ENCODE results near the gene HTR2C. TPM values are rescaled to one million over a fixed set of nuclear protein-coding genes. Genes with fewer than 3 reads are reported as not detected.

The HTR2C gene
- total and polyA plus RNA-seq, 2 of the 13 experiments (the other 11 are each of a cell fraction or from before 2014, with no cell fraction given), result 0.01 TPM; not detected in 1

GRCh38 chrX:114650351-114650750 lies 66.5 kb downstream of the HTR2C start:
- Histone ChIP-seq H3K9ac (ENCODE audit: insufficient read depth, low read depth, low read length) (no peak overlapping the region), H3K27ac (ENCODE audit: extremely low read length, insufficient read depth, low read length) (no peak overlapping the region), H4K20me1 (ENCODE audit: insufficient read depth, low read length) (no peaks in the 10 kb centered on the region), H3K27me3 (ENCODE audit: control insufficient read depth in 1 of 2, insufficient read depth in 2 of 2, low read length in 2 of 2) (no peaks in the 10 kb centered on the region), H2AFZ (ENCODE audit: low read length) (no peak overlapping the region), H3K4me1 (ENCODE audit: insufficient read depth, low read length) (no peaks in the 10 kb centered on the region), H3K9me3 (ENCODE audit: low read length) (no peaks in the 10 kb centered on the region), H3K36me3 (replicated peaks in 1 of 2; ENCODE audit: control insufficient read depth in 1 of 2, insufficient read depth in 2 of 2, low read length in 2 of 2) (no peaks in the 10 kb centered on the region), H3K4me3 (replicated peaks in 1 of 3; ENCODE audit: insufficient read depth in 1 of 3, low read depth in 2 of 3, low read length in 3 of 3) (no peak overlapping the region), H3K4me2 (ENCODE audit: low read depth, low read length) (no peak overlapping the region), H3K79me2 (ENCODE audit: insufficient read depth, low read length) (no peaks in the 10 kb centered on the region)
- intact Hi-C loops (cut with micrococcal nuclease; ENCODE audit: unreplicated experiment), result no loop called here
- no peak for DNase-seq (ENCODE audit: low spot score)
- no peak for FAIRE-seq
- in situ Hi-C loops (cut with HindIII; ENCODE audit: extremely low pct_ligation_motif_present, low pct_unique_long_range_greater_than_20kb), result no loop called here
- TF ChIP-seq ZNF414 (CRISPR knock-in tag; IDR thresholded peaks at IDR 0.05), result no peak
- TF ChIP-seq HMGXB4 (CRISPR knock-in tag; IDR thresholded peaks at IDR 0.05; ENCODE audit: borderline replicate concordance in 1 of 2, low read depth in 1 of 2), result no peak
- TF ChIP-seq PHF5A (CRISPR knock-in tag; IDR thresholded peaks at IDR 0.05; ENCODE audit: low read depth, unreplicated experiment), result no peak
- TF ChIP-seq SETDB1 (CRISPR knock-in tag; IDR thresholded peaks at IDR 0.05; ENCODE audit: borderline replicate concordance), result no peak
- TF ChIP-seq IRX3 (CRISPR knock-in tag; IDR thresholded peaks at IDR 0.05; ENCODE audit: borderline replicate concordance, low read depth), result no peak
- ChIA-PET CTCF (ENCODE audit: low intra/inter-chr PET ratio, low total read pairs) (no interaction called here), POLR2A (no interaction called here)
- BruUV-seq (replicated peaks), result no TSS peak
- no peak for ATAC-seq

GRCh38 chrX:114675365-114675764 lies 91.5 kb downstream of the HTR2C start:
- intact Hi-C loops (cut with micrococcal nuclease; ENCODE audit: unreplicated experiment) (no loop called here), in situ Hi-C loops (cut with HindIII; ENCODE audit: extremely low pct_ligation_motif_present, low pct_unique_long_range_greater_than_20kb) (no loop called here)
- no peak overlapping the region for H2AFZ ChIP-seq (ENCODE audit: low read length)
- no peaks in the 10 kb centered on the region for H3K36me3 ChIP-seq (replicated peaks in 1 of 2; ENCODE audit: control insufficient read depth in 1 of 2, insufficient read depth in 2 of 2, low read length in 2 of 2)
- H3K27me3 ChIP-seq (ENCODE audit: control insufficient read depth in 1 of 2, insufficient read depth in 2 of 2, low read length in 2 of 2), result no peaks in the 10 kb centered on the region; a peak in 1 of 5 replicates
- DNase-seq (ENCODE audit: low spot score) (no peak), ATAC-seq (no peak), FAIRE-seq (no peak)
- H3K4me3 ChIP-seq (replicated peaks in 1 of 3; ENCODE audit: insufficient read depth in 1 of 3, low read depth in 2 of 3, low read length in 3 of 3), result no peak overlapping the region
- CTCF ChIA-PET (ENCODE audit: low intra/inter-chr PET ratio, low total read pairs), result no interaction called here
- no peak overlapping the region for H3K27ac ChIP-seq (ENCODE audit: extremely low read length, insufficient read depth, low read length)
- H4K20me1 ChIP-seq (ENCODE audit: insufficient read depth, low read length), result no peaks in the 10 kb centered on the region
- H3K9me3 ChIP-seq (ENCODE audit: low read length), result no peaks in the 10 kb centered on the region
- no peaks in the 10 kb centered on the region for H3K4me1 ChIP-seq (ENCODE audit: insufficient read depth, low read length)
- H3K9ac ChIP-seq (ENCODE audit: insufficient read depth, low read depth, low read length), result no peak overlapping the region
- TF ChIP-seq NFKB2 (CRISPR knock-in tag; IDR thresholded peaks at IDR 0.05; ENCODE audit: borderline replicate concordance), result no peak
- TF ChIP-seq ZFP36L1 (CRISPR knock-in tag; IDR thresholded peaks at IDR 0.05), result no peak
- TF ChIP-seq ZBTB39 (CRISPR knock-in tag; IDR thresholded peaks at IDR 0.05), result no peak
- TF ChIP-seq ZNF275 (CRISPR knock-in tag; IDR thresholded peaks at IDR 0.05; ENCODE audit: borderline replicate concordance), result no peak
- H3K4me2 ChIP-seq (ENCODE audit: low read depth, low read length), result no peak overlapping the region
- no TSS peak for BruUV-seq (replicated peaks)
- H3K79me2 ChIP-seq (ENCODE audit: insufficient read depth, low read length), result no peaks in the 10 kb centered on the region
- 0% methylated on average over 2 of the region's 2 CpGs for WGBS (ENCODE audit: low lambda C conversion rate)
- POLR2A ChIA-PET, result no interaction called here

Data from HepG2 (cell line).